H1 (cell line): ENCODE data around the gene SOBP. TPM values are rescaled to one million over a fixed set of nuclear protein-coding genes. Genes with fewer than 3 reads are reported as not detected.

Source experiments
- CTCF ChIA-PET: fragments of 300-600 bp; sonication (Branson Sonifier 250); formaldehyde crosslinking; loops from one replicate; lab custom pipeline; 2021; ENCODE audit not compliant: partially characterized antibody; lab: Charles Lee
- POLR2A ChIA-PET: fragments of 300-600 bp; sonication (Branson Sonifier 250); formaldehyde crosslinking; loops from one replicate; lab custom pipeline; 2021; ENCODE audit warnings: inconsistent platforms; ENCODE audit not compliant: partially characterized antibody; lab: Charles Lee
- DNase-seq, 2 experiments: peaks; one replicate each; pipeline versions ENCODE4 v3.0.0 to v3.0.0-alpha.2; 2010 to 2022; ENCODE audit warnings: low spot score in 2 of 2, low read depth in 1 of 2, mixed read lengths in 1 of 2
- FAIRE-seq: peaks from 2 replicates; lab custom pipeline; 2011; peaks lifted over from hg19 to GRCh38; lab: Jason Lieb, UNC
- H2AFZ ChIP-seq: 2 replicates; pipeline ENCODE4 v1.8.1; 2012; ENCODE audit warnings: low read length, inconsistent platforms
- H2AK5ac ChIP-seq: 2 replicates; pipeline ENCODE4 v1.6.1; 2013; ENCODE audit warnings: low read depth, low read length
- H2BK120ac ChIP-seq: replicated peaks from 2 replicates; pipeline ENCODE3; 2013; ENCODE audit warnings: low read depth, low read length, inconsistent platforms
- H2BK12ac ChIP-seq: 2 replicates; pipeline ENCODE4 v1.6.1; 2013; ENCODE audit warnings: low read depth, low read length
- H2BK15ac ChIP-seq: 2 replicates; pipeline ENCODE4 v1.6.1; 2013; ENCODE audit warnings: low read length
- H2BK20ac ChIP-seq: 2 replicates; pipeline ENCODE4 v1.6.1; 2013; ENCODE audit warnings: low read length
- H2BK5ac ChIP-seq: 2 replicates; pipeline ENCODE4 v1.6.1; 2013; ENCODE audit warnings: low read depth, low read length
- H3K14ac ChIP-seq: 2 replicates; pipeline ENCODE4 v1.6.1; 2013; ENCODE audit warnings: inconsistent platforms; ENCODE audit not compliant: insufficient read length
- H3K18ac ChIP-seq: 2 replicates; pipeline ENCODE4 v1.6.1; 2013; ENCODE audit warnings: low read length; ENCODE audit errors: extremely low read depth
- H3K23ac ChIP-seq: 2 replicates; pipeline ENCODE4 v1.6.1; 2013; ENCODE audit warnings: inconsistent platforms; ENCODE audit not compliant: insufficient read length
- H3K23me2 ChIP-seq: 2 replicates; pipeline ENCODE4 v1.6.1; 2013; ENCODE audit warnings: low read depth, low read length
- H3K27ac ChIP-seq: 2 replicates; pipeline ENCODE4 v1.6.1; 2011; ENCODE audit warnings: low read depth, low read length, inconsistent platforms
- H3K27me3 ChIP-seq, 4 experiments: replicated peaks in 1 of 4; 1 replicate in 1 of 4; 2 replicates in 3 of 4; pipeline versions ENCODE4 v1.6.1 to v1.8.1; 2011 to 2013; ENCODE audit warnings: low read length in 3 of 4, mild to moderate bottlenecking in 3 of 4, inconsistent platforms in 2 of 4, mixed read lengths in 2 of 4, moderate library complexity in 1 of 4; ENCODE audit not compliant: control insufficient read depth in 3 of 4, insufficient read depth in 3 of 4; ENCODE audit errors: extremely low read depth in 1 of 4
- H3K36me3 ChIP-seq, 4 experiments: 2 replicates each; pipeline versions ENCODE4 v1.6.1 to v1.8.1; 2011 to 2013; ENCODE audit warnings: mild to moderate bottlenecking in 4 of 4, low read length in 3 of 4, moderate library complexity in 2 of 4, control low read depth in 1 of 4, inconsistent platforms in 1 of 4; ENCODE audit not compliant: insufficient read depth in 4 of 4, control insufficient read depth in 2 of 4
- H3K4ac ChIP-seq: replicated peaks from 2 replicates; pipeline ENCODE3; 2013; ENCODE audit warnings: low read length, low read depth, mixed read lengths, inconsistent platforms; ENCODE audit not compliant: insufficient read length
- H3K4me1 ChIP-seq, 4 experiments: replicated peaks in 1 of 4; 1 replicate in 1 of 4; 2 replicates in 3 of 4; pipeline versions ENCODE4 v1.6.1 to v1.8.1; 2011 to 2013; ENCODE audit warnings: low read length in 3 of 4, inconsistent platforms in 2 of 4, mixed read lengths in 1 of 4; ENCODE audit not compliant: insufficient read depth in 4 of 4, control insufficient read depth in 3 of 4
- H3K4me2 ChIP-seq, 2 experiments: 2 replicates each; pipeline versions ENCODE4 v1.6.1 to v1.8.1; 2011 to 2013; ENCODE audit warnings: low read depth in 2 of 2, low read length in 2 of 2, control low read depth in 1 of 2, inconsistent platforms in 1 of 2, mild to moderate bottlenecking in 1 of 2; ENCODE audit not compliant: insufficient read depth in 1 of 2
- H3K4me3 ChIP-seq, 4 experiments: fragments of 200-600, 300-600 bp in 1 of 4; sonication (generic), shearing (Covaris generic), sonication (Bioruptor Twin) in 1 of 4; 2 replicates each; pipeline versions ENCODE4 v1.5.1 to v1.8.1; 2011 to 2016; ENCODE audit warnings: low read length in 4 of 4, low read depth in 3 of 4, control low read depth in 2 of 4, inconsistent platforms in 2 of 4, mild to moderate bottlenecking in 2 of 4, mixed read lengths in 1 of 4, moderate library complexity in 1 of 4; ENCODE audit not compliant: insufficient read depth in 2 of 4; ENCODE audit errors: extremely low read depth in 1 of 4
- H3K56ac ChIP-seq: replicated peaks from 2 replicates; pipeline ENCODE3; 2013; ENCODE audit warnings: low read depth, mild to moderate bottlenecking, mixed read lengths, low read length, inconsistent platforms; ENCODE audit not compliant: insufficient read length
- H3K79me1 ChIP-seq: 2 replicates; pipeline ENCODE4 v1.6.1; 2013; ENCODE audit warnings: low read depth, low read length, control low read depth
- H3K79me2 ChIP-seq, 2 experiments: 2 replicates each; pipeline versions ENCODE4 v1.6.1 to v1.8.1; 2012 to 2013; ENCODE audit warnings: low read length in 2 of 2, mild to moderate bottlenecking in 2 of 2, inconsistent platforms in 1 of 2; ENCODE audit not compliant: insufficient read depth in 2 of 2, control insufficient read depth in 1 of 2
- H3K9ac ChIP-seq, 4 experiments: replicated peaks in 1 of 4; 1 replicate in 1 of 4; 2 replicates in 3 of 4; pipeline versions ENCODE4 v1.6.1 to v1.8.1; 2011 to 2013; ENCODE audit warnings: low read depth in 3 of 4, low read length in 3 of 4, control low read depth in 2 of 4, mild to moderate bottlenecking in 2 of 4, moderate library complexity in 2 of 4, inconsistent platforms in 1 of 4; ENCODE audit errors: extremely low read depth in 1 of 4
- H3K9me3 ChIP-seq, 2 experiments: 2 replicates each; pipeline versions ENCODE4 v1.6.1 to v1.8.1; 2012 to 2013; ENCODE audit warnings: mild to moderate bottlenecking in 2 of 2, moderate library complexity in 2 of 2, control low read depth in 1 of 2, inconsistent platforms in 1 of 2, low read depth in 1 of 2, low read length in 1 of 2, mixed read lengths in 1 of 2; ENCODE audit not compliant: insufficient read depth in 2 of 2
- H4K20me1 ChIP-seq, 2 experiments: replicated peaks in 1 of 2; 2 replicates each; pipeline versions ENCODE3 to v1.8.1; 2011 to 2013; ENCODE audit warnings: inconsistent platforms in 2 of 2, low read length in 2 of 2, mild to moderate bottlenecking in 1 of 2; ENCODE audit not compliant: insufficient read depth in 2 of 2, control insufficient read depth in 1 of 2
- H4K5ac ChIP-seq: 2 replicates; pipeline ENCODE4 v1.6.1; 2013; ENCODE audit warnings: low read length, low read depth, mixed read lengths, inconsistent platforms; ENCODE audit not compliant: insufficient read length
- H4K8ac ChIP-seq: 2 replicates; pipeline ENCODE4 v1.8.0; 2013; ENCODE audit warnings: mild to moderate bottlenecking, moderate library complexity, low read length, inconsistent platforms; ENCODE audit not compliant: insufficient read depth; ENCODE audit errors: extremely low read depth
- H4K91ac ChIP-seq: replicated peaks from 2 replicates; pipeline ENCODE3; 2013; ENCODE audit warnings: low read length, mixed read lengths, inconsistent platforms; ENCODE audit not compliant: insufficient read length
- EP300 ChIP-seq, 2 experiments: IDR thresholded peaks; 1 replicate in 1 of 2; 2 replicates in 1 of 2; pipeline ENCODE4 v1.6.1; 2011 to 2012; ENCODE audit warnings: low read depth in 2 of 2, low read length in 2 of 2, mild to moderate bottlenecking in 2 of 2, borderline replicate concordance in 1 of 2, inconsistent platforms in 1 of 2, moderate library complexity in 1 of 2
- MAX ChIP-seq: IDR thresholded peaks from 2 replicates; pipeline ENCODE4 v1.6.1; 2012; ENCODE audit warnings: inconsistent platforms
- RNF2 ChIP-seq: fragments of 200-900, 300-1000 bp; sonication (generic); IDR thresholded peaks from 2 replicates; pipeline ENCODE4 v1.7.1; 2016; ENCODE audit warnings: borderline replicate concordance, low read depth, mild to moderate bottlenecking, antibody characterized with exemption, low read length; ENCODE audit not compliant: poor library complexity, severe bottlenecking; ENCODE audit errors: missing control alignments
- SP2 ChIP-seq: IDR thresholded peaks from 2 replicates; pipeline ENCODE4 v1.6.1; 2012; ENCODE audit warnings: mild to moderate bottlenecking, low read length, inconsistent platforms
- TAF7 ChIP-seq: optimal IDR thresholded peaks from 2 replicates; pipeline ENCODE3; 2011; ENCODE audit warnings: low read depth, mild to moderate bottlenecking, inconsistent platforms, low read length, moderate library complexity, borderline replicate concordance
- TBP ChIP-seq: IDR thresholded peaks from 2 replicates; pipeline ENCODE4 v1.6.1; 2011; ENCODE audit warnings: low read depth, low read length, improper control_type of control experiment
- polyA plus RNA-seq, 7 experiments: library from polyadenylated mRNA; depleted of rRNA in 3 of 7; stranded (reverse) in 5 of 7; unstranded in 2 of 7; fragments of >200 nt in 5 of 7; fragments of 200-250 nt in 2 of 7; gene quantifications; 1 replicate in 5 of 7; 2 replicates in 1 of 7; 4 replicates in 1 of 7; pipeline versions ENCODE4 v1.2.1 to v1.2.3, GENCODE V29; 2011 to 2013; ENCODE audit warnings: missing spikeins in 2 of 7, mixed read lengths in 2 of 7
- total RNA-seq: library from RNA; stranded (reverse); fragmentation: NEBNext Ultra II Directional; extraction: Animal tissue kit (Norgen Biotek cat#: 25700); gene quantifications from 2 replicates; pipeline ENCODE4 v1.2.1, GENCODE V29; 2021

SOBP gene
- total and polyA plus RNA-seq, 2 of the 8 experiments (the other 6 are each of a cell fraction or from before 2014, with no cell fraction given) = 0.45 to 6.2 TPM

- Histone ChIP-seq H2BK20ac (no peak overlapping the region), H2BK5ac (no peak overlapping the region), H3K9me3 (no peaks in the 10 kb centered on the region), H2BK15ac (no peak overlapping the region), H2BK12ac (no peak overlapping the region), H3K9ac (no peak overlapping the region), H3K4me1 (no peaks in the 10 kb centered on the region), H3K4me3 (no peak overlapping the region), H3K4me2 (no peak overlapping the region), H3K36me3 (no peaks in the 10 kb centered on the region; a peak in 3 of 8 replicates), H3K79me2 (peaks cover 0 to 5% of the 10 kb centered on the region in 2 experiments; a peak in 1 of 4 replicates), H3K56ac (no peak overlapping the region), H3K18ac (no peak overlapping the region), H4K5ac (no peak overlapping the region), H2AK5ac (no peak overlapping the region), H2AFZ (no peak overlapping the region), H4K20me1 (no peaks in the 10 kb centered on the region), H3K79me1 (peaks cover 5% of the 10 kb centered on the region), H2BK120ac (no peak overlapping the region), H3K23me2 (no peaks in the 10 kb centered on the region), H3K14ac (no peak overlapping the region), H3K27ac (no peak overlapping the region), H3K27me3 (no peaks in the 10 kb centered on the region), H3K23ac (no peak overlapping the region), H3K4ac (no peak overlapping the region), H4K91ac (no peak overlapping the region), H4K8ac (no peak overlapping the region)
- POLR2A ChIA-PET = no interaction called here
- FAIRE-seq (no peak), DNase-seq (no peak)
- TF ChIP-seq MAX (no peak), TBP (no peak), RNF2 (no peak), SP2 (no peak), EP300 (IDR thresholded peaks at IDR 0.05; ENCODE audit: borderline replicate concordance in 1 of 2, low read depth in 2 of 2, low read length in 2 of 2) (no peak), TAF7 (no peak)
- CTCF ChIA-PET = interaction anchor here (1.5 to 1.9 kb wide), 2 partner anchors 13 to 18 kb away, joined by 4 to 6 read pairs; partner anchors contain the start of gene PDSS2
These were observed 49.0 kb upstream of the SOBP start for GRCh38 chr6:107440936-107441335.
